Measurements from ENCODE around the gene CD19.
"Not testable (repeated sequence)": the region's sequence is repeated elsewhere in the genome, so short reads cannot be mapped to it uniquely, and the experiment has no call there.

The CD19 gene

DNA sequence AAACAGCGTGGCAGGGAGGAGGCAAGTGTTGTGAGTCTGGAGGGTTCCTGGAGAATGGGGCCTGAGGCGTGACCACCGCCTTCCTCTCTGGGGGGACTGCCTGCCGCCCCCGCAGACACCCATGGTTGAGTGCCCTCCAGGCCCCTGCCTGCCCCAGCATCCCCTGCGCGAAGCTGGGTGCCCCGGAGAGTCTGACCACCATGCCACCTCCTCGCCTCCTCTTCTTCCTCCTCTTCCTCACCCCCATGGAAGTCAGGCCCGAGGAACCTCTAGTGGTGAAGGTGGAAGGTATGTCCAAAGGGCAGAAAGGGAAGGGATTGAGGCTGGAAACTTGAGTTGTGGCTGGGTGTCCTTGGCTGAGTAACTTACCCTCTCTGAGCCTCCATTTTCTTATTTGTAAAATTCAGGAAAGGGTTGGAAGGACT is at the start of gene CD19:
Gene CD19 (plus strand): TSS at position 171 of the 425 bp plus-strand sequence. CDS start 30 bp downstream, at position 201.
- in situ Hi-C loops (cut with MboI; ENCODE audit: low sequenced_read_pairs) = no loop called here

DNA sequence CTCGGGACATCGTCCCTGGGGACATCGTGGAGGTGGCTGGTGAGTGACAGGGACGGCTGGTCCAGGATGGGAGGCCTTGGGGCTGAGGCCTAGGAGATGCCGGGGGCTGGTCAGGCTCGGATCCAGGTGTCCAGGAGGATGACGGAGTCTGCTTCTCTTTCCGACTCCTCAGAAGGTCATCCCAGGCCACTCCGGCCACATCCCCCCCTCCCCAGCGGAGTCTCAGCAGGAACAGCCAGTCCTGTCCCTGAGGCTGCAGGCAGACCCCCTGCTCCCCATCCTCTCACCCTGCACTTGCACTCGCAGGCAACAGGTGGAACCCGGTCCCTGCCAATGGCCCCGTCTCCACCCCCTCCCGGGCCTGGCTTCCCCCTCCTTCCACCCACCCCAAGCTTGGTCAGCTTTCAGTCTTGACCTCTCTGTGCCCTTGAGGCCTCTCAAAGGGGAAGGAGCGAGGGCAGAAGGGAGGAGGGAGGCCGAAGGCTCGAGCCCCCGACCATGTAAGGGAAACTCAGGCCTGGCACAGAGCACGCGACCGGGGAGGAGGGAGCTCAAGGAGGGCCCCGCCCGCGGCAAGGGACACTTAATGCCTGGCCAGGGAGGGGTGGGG is 49.1 kb upstream of the CD19 start:
- in situ Hi-C loops (cut with MboI; ENCODE audit: low sequenced_read_pairs) = no loop called here

DNA sequence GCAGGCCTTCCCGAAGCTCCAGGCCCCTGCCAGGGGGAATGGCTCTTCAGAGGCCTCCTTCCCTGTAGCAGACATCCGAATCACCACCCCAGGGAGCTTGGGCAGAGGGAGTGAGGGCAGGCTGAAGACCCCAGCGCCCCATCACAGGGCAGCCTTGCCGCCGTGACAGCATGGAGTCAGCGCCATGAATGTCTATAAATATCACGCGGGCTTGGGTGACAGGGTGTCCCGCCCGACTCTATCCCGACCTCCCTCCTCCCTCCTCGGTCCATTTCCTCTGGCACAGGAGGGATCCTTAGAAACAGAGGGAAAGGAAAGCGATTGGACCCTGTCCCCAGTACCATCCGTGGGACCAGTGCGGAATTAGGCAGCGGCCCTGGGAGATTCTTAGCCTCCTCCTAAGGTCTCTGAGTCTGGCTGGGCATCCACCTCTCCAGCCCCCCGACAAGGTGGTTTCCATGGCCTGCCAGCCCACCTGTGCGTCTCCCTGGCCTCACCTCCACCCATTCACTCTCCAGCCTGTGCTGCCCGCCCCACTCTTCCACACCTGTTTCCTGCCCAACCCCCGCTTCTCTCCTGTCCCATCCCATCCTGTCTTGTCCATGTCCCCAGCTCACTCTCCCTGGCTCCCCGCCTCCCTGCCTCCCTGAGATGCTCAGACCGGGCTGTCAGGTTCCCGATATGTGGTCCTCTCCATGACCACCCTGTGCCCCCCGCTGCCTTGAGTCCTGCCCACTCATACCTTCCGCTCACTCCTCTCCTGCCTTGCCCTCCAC is 48.4 kb upstream of the CD19 start:
- in situ Hi-C loops (cut with MboI; ENCODE audit: low sequenced_read_pairs) = no loop called here

DNA sequence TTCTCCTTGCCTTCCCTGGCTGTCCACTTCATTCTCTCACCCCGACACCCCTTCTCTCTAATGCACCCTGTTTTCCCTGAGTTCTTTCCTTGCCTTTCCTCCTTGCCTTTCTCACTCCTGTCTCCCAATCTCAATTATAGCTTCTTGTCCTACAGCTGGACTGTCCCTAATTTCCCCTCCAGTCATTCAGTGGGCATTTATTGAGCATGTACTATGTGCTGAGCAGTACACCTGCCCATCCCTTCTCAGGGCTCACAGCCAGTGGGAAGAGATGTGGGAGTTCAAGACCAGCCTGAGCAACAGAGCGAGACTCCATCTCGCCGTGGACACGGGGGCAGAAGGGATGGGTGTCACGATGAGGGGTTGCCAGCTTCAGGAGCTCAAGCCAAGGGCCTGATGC is 47.7 kb upstream of the CD19 start:
- in situ Hi-C loops (cut with MboI; ENCODE audit: low sequenced_read_pairs) = no loop called here

DNA sequence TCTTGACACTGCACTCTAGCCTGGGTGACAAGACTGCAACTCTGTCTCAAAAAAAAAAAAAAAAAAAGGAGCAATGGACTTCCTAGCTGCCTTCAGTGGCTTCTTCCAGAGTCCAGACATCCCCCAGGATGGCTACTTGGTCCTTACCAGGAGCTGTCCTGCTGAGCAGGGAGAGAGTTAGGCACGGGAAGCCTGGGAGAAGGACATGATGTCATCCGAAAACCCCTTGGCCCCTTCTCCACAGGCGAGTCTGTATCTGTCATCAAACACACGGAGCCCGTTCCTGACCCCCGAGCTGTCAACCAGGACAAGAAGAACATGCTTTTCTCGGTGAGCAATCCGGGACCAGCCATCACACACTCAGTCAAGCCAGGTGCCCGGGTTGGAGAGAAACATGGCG is 44.8 kb upstream of the CD19 start:
- in situ Hi-C loops (cut with MboI; ENCODE audit: low sequenced_read_pairs) = no loop called here

DNA sequence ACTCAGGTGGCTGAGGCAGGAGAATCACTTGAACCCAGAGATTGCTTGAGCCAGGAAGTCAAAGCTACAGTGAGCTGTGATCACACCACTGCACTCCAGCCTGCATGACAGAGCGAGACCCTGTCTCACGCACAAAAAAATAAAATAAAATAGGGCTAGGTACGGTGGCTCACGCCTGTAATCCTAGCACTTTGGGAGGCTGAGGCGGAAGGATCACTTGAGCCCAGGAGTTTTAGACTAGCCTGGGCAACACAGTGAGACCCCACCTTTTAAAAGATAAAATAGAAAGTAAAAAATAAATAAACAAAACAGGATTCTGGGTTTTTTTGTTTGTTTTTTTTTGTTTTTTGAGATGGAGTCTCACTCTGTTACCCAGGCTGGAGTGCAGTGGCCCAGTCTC is 41.4 kb upstream of the CD19 start:
- in situ Hi-C loops (cut with MboI; ENCODE audit: low sequenced_read_pairs) = not testable (repeated sequence)

DNA sequence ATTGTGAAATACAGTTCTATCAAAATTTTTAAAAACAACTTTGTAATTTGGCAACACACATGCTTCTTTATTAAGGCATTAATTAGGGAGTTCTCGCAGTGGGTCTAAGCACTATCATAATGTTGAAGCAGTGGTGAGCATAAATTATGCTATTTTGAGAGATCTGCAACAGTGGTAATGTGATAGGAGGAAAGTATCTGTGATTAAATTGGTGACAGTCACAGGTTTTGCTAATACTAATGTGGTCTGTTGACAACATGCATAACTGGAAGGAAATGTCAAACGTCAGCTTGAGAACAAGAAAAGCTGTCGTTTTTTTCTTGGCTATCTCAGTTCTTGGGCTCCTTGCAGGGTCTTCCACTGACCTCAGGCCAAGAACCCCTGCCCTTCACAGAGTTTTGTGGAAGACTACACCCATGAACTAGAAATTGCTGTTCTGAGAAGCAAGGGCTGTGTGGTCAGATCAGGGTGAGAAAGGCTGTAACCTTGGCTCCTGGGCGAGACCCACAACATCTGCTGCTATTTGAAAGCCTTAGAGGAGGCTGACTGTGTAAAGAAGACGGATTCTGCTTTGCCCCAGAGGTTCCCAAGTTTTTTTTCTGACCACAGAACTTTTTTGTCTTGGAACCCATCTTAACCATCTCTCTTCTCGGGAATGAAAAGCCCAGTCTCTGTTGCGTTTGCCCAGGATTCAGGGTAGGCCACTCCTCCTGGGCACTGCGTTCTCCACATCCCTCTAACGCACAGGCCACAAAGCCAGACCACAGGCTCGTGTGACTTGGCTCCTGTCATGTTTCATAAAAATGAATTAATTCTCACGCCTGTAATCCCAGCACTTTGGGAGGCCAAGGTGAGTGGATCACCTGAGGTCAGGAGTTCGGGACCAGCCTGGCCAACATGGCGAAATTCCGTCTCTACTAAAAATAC is 39.5 kb upstream of the CD19 start:
- in situ Hi-C loops (cut with MboI; ENCODE audit: low sequenced_read_pairs) = no loop called here

DNA sequence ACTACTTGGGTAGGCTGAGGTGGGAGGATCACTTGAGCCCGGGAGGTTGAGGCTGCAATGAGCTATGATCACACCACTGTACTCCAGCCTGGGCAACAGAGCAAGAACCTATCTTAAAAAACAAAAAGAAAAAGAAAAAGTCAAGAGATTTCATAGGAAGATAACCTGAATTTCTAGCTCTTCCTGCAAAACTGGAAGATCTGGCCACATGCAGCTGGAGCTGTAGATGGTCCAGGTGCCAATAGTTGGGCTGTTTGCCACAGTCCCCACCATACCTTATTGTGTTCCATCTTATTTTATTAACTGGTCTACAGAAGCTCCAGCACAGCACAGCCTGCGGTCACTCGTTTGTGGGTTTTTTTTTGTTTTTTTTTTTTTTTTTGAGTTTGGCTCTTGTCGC is 38.5 kb upstream of the CD19 start:
- in situ Hi-C loops (cut with MboI; ENCODE audit: low sequenced_read_pairs) = no loop called here

DNA sequence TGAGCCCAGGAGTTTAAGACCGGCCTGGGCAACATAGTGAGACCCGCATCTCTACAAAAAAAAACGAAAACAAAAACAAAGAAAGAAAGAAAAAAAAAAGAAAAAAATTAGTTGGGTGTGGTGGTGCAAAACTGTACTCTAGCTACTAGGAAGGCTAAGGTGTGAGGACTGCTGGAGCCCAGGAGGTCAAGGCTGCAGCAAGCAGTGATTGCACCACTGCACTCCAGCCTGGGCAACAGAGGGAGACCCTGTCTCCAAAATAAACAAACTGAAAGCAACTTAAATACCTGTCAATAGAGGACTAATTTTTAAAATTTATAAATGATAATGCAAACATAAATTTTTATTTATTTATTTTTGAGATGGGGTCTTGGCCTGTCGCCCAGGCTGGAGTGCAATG is 36.2 kb upstream of the CD19 start:
- in situ Hi-C loops (cut with MboI; ENCODE audit: low sequenced_read_pairs) = no loop called here

DNA sequence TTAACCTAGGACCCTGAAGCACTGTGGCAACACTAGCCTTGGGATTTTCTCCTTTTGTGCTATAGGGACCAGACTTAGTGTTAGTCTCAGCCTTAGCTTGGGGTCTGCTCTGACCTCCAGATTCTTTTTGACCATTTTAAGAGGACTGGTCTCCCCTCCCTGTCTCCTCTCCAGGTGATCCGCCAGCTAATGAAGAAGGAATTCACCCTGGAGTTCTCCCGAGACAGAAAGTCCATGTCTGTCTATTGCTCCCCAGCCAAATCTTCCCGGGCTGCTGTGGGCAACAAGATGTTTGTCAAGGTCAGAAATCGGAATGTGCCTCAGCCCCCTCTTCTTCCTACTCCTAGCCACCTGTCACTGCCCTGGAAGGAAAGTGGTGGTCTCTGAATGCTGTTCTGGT is 33.9 kb upstream of the CD19 start:
- in situ Hi-C loops (cut with MboI; ENCODE audit: low sequenced_read_pairs) = no loop called here

DNA sequence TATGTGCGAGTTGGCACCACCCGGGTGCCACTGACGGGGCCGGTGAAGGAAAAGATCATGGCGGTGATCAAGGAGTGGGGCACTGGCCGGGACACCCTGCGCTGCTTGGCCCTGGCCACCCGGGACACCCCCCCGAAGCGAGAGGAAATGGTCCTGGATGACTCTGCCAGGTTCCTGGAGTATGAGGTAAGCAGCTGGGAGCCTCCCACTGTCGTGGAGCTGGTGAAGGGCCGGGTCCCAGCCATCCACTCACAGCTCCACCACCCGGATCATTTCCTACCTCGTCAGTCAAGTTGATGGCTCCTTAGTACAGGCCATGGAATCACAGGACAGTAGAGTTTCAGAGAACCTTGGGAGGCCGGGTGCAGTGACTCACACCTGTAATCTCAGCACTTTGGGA is 33.5 kb upstream of the CD19 start:
- in situ Hi-C loops (cut with MboI; ENCODE audit: low sequenced_read_pairs) = no loop called here

DNA sequence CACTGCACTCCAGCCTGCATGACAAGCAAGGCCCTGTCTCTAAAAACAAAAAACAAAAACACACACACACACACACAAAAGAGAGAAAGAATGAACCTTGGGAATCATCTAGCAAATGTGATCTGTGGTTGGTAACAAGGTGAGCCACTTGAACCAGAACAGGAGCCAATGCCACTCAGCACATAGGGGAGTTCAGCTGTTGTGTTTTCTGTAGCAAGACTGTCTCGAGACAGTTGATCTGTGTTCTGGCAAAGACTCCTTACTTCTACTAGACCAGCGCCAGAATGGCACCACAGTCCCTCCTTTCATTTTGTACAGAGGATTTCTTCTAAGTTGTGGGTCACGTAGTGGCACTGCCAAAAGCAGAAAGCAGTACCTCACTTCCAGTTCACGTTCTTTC is 32.8 kb upstream of the CD19 start:
- in situ Hi-C loops (cut with MboI; ENCODE audit: low sequenced_read_pairs) = no loop called here

DNA sequence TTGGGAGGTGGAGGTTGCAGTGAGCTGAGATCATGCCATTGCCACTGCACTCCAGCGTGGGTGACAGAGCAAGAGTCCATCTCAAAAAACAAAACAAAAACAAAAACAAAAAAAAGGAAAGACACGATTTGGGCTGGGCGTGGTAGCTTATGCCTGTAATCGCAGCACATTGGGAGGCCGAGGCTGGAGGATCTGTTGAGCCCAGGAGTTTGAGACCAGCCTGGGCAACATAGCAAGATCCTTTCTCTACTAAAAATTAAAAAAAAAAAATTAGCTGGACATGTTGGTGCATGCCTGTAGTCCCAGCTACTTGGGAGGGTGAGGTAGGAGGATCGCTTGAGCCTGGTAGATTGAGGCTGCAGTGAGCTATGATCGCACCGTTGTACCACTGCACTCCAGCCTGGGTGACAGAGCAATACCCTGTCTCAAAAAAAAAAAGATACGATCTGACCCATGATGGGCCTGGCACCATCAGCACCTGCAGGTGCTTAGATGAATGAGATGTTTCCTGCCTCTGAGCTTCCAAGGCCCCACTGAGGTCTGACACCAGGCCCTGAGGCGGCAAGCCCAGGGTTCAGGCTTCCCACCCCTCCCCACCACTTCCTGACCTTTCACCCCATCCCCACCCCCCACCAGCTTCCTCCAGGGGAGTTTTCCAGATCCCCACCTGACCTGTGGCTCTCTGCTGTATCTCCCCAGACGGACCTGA is 31.7 kb upstream of the CD19 start:
- in situ Hi-C loops (cut with MboI; ENCODE audit: low sequenced_read_pairs) = no loop called here

DNA sequence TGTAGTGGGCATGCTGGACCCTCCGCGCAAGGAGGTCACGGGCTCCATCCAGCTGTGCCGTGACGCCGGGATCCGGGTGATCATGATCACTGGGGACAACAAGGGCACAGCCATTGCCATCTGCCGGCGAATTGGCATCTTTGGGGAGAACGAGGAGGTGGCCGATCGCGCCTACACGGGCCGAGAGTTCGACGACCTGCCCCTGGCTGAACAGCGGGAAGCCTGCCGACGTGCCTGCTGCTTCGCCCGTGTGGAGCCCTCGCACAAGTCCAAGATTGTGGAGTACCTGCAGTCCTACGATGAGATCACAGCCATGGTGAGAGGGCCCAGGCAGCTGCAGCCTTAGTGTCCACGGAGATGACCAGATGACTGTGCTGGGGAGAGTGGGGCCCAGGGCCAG is 31.2 kb upstream of the CD19 start:
- in situ Hi-C loops (cut with MboI; ENCODE audit: low sequenced_read_pairs) = no loop called here

DNA sequence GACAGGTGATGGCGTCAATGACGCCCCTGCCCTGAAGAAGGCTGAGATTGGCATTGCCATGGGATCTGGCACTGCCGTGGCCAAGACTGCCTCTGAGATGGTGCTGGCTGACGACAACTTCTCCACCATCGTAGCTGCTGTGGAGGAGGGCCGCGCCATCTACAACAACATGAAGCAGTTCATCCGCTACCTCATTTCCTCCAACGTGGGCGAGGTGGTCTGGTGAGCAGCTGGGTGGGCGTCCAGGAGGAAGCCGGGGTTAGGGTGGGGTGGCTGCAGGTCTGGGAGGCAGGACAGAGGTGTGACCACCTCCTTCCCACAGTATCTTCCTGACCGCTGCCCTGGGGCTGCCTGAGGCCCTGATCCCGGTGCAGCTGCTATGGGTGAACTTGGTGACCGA is 29.9 kb upstream of the CD19 start:
- in situ Hi-C loops (cut with MboI; ENCODE audit: low sequenced_read_pairs) = no loop called here

DNA sequence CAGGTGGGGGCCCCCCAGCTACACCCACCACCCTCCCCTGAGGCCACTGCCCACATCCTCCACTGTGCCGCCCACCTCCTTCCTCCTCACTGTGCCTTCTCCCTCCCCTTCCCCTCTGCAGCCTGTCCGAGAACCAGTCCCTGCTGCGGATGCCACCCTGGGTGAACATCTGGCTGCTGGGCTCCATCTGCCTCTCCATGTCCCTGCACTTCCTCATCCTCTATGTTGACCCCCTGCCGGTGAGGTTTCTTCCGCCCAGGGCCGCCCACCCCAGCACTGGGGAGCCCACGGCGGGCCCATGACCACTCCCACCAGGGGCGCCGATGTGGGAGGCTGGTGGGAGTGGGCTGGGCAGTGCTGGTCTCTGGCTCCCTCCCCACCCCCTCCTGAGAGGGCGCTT is 28.9 kb upstream of the CD19 start:
- in situ Hi-C loops (cut with MboI; ENCODE audit: low sequenced_read_pairs) = no loop called here

DNA sequence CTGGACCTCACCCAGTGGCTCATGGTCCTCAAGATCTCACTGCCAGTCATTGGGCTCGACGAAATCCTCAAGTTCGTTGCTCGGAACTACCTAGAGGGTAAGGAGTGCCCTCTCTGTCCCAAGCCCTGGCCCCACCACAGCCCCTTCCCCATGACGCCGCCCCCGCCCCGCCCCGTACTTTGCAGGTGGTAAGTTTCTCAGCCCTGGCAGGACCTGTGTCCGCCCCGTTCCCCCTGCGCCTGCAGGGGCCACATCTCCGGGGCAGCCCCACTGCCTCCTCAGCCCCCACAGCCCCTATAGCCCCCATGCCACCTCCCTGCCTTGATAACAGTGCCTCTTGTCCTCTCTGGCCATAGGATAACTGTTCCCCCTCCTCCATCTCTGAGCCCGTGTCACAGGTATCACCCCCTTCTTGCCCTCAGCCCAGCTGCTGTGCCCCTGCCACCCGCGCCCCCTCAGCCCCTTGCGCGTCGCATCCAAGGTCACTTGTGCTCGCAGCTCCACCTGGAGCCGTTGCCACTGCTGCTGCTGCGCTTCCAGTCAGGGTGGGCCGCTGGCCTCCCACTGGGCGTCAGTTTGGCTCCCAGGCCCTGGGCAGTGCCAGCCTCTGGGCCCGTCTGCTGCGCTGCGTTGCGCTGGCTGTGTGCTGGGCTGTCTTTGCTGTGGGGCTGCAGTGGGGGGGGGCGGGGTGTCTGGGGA is 28.3 kb upstream of the CD19 start:
- in situ Hi-C loops (cut with MboI; ENCODE audit: low sequenced_read_pairs) = no loop called here

DNA sequence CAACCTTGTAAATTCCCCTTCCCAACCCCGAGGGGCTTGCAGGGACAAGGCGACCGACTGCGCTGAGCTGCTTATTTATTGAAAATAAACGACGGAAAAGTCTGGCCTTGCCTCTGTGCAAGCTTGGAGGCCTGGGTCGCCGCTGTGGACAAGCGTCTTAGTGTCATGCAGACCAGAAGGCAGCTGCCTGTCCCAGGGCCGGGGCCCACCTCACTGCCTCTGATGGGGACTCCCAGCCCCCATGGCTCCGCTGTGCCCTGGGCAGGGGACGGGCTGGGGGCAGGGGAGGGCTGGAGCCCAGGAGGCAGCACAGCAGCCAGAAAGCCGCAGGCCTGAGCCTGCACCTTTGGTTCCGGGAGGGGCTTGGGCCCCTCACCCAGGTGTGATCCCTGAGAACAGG is 27.4 kb upstream of the CD19 start:
- in situ Hi-C loops (cut with MboI; ENCODE audit: low sequenced_read_pairs) = no loop called here

DNA sequence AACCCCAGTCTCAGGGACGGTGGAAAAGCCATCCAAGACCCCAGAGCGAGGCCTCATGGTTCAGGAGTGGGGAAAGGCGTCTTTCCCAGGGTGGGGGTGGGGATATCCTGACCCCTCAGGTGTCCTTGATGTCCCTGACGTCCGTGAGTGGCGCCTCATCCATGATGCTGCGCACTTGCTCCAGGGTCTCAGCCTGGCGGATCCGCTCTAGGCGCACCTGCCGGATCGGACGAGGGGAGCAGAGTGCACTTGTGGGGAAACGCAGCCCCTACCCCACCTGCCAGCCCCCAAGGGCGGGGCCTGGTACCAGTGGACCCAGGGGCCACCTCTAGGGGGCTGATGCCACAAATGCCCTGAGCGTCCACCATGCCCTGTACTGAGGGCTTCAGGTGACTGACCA is 26.9 kb upstream of the CD19 start:
- in situ Hi-C loops (cut with MboI; ENCODE audit: low sequenced_read_pairs) = no loop called here

DNA sequence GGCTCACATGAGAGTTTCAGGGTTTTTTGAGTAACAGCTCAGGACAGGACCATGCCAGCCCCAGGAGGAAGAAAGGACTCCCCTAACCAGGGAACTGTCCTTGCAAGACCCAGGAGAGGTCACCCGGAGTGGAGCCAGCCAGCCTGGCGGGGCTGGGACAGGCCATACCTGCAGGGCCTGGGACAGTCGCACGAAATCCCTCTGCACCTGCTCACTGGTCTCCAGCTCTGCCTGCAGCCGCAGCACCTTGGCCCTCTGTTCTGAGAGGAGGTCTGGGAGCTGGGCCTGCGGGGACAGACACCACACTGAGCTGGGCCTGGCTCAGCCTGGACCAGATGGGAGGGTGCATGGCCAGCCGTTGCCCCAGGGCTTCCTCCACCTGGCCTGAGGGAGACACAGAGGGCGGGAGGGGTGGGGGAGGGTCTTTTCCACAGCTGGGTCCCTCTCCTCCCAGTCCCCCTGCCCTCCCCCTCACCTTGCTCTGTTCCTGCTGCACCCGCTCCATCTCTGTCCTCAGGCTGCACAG is 26.5 kb upstream of the CD19 start:
- in situ Hi-C loops (cut with MboI; ENCODE audit: low sequenced_read_pairs) = no loop called here

All from HL-60/S4 treated with phorbol 12-myristate 13-acetate at 8.2 ng/mL for 4 days and 3 days (cell line).